HG03575 (cell line): Measurements from ENCODE around the gene KCNA5.

Source experiments
- ATAC-seq: cut with Tn5 transposase; IDR thresholded peaks from one replicate; pipeline ENCODE4 v1.9.1; 2021; ENCODE audit not compliant: unreplicated experiment, insufficient number of reproducible peaks, low FRiP score; ENCODE audit errors: extremely low read depth

Gene KCNA5

DNA sequence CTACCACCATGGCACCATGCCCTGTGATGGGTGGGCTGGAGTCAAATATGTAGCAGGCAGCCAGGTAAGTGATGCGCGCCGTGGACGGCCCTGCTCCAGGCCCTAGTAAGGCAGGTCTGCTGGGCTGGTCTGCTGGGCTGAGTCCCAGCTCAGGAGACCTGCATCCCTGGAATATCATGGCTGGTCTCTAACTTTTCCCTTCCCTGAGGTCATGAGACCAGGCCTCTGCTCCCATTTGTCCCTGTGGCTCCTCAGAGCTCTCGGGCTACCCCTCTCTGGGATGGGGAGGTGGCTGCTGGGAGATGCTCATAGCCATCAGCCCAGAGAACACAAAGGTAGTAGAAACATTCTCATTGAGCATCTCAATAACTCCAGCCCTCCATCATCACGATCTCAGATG is 19.8 kb upstream of the KCNA5 start:
- no peak for ATAC-seq

DNA sequence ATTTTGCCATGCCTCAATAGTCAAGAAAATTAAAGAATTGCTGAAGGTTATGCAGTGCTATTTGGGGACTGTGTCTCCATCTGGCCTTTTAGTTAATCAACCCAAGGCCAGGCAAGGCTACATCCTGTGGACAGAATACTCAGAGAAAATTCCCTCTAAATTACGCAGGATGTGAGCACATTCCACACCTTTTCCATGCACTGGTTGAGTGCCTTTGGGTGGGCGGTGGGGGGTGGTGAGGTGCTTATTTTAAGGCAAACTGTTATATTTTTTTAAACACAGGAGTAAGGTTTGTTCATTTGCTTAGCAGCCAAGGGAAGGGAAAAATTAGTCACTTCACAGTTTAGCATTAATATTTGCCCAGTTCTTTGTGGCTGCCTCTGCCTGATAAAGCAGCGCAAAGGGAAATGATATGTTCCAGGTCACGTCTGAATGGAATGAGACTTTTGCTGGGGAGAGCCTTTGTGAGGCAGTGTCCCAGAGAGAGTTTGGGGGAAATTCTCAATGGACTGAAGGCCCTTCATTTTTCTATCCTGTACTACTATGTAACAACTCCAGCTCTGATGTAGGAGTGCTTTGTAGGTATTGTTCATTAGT is 17.2 kb upstream of the KCNA5 start:
- no peak for ATAC-seq

DNA sequence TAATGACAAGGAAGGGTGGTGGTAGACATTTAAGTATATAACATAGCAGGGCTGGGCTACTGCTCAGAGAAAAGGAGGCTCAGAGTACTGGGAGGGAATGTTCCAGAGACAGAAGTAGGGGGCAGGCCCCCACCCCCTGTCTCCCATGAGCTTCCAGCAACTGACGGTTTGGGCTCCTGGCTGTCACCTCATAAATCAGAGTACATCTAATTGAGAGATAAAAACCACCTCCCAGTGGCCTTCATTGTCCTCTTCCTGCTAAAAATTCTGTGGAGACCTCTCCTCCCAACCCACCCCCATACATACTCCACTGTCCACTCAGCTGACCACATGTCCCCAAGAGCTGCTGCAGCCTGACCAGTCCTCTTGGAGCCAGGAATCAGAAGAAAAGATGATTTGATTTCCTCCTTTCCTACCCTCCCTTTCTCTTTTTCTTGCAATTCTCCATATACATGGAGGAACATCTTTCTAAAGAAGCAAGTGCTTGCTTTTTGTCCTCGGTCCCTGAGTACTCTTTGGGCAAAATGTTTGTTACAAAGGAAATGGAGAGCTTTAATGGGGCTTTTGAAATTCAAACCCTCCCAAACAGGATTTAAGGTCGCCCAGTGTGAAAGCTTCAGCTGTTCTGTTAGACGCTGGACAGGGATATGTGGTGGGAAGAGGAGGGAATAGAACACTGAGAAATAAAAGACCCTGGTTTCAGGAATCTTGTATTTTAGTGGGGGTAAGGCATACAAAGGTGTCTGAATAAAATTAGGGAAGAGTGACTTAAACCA is 16.4 kb upstream of the KCNA5 start:
- ATAC-seq, result no peak

DNA sequence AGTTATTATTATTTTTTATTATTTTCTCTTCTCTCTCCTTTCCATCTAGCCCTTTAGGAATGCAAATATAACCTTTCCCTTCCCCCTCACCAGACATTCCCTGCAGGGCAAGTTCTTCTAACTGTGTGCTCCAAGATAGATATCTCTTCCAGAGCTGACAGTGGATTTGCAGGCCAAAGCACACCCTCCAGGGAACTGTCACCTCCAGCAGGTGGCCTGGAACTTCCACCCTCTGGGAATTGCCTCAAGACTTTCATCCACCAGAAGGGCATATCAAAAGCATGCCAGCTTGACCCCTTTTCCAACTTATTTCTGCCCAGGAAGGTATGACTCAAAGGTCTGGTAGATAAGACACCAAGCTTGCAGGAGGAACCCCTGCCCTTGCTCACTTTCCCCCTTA is 13.6 kb upstream of the KCNA5 start:
- no peak for ATAC-seq

DNA sequence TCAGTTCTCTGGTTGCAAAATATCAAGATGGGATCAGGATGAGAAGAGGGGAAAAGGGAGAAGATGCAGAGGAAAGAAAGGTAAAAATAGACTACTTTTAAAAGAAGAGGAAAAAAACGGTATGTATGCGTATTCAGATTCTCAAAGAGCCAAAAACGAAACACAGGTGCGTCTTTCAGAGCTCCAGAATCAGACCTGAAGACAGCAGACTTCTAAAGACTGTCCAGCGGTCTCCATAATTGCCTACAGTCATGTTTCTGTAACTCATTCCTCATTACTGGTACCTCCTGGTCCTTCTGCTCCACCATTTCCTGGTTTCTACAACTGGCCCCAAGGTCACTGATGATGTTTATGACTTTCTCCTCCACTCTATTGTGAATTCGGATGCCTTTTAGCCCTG is 12.4 kb upstream of the KCNA5 start:
- ATAC-seq, result no peak

DNA sequence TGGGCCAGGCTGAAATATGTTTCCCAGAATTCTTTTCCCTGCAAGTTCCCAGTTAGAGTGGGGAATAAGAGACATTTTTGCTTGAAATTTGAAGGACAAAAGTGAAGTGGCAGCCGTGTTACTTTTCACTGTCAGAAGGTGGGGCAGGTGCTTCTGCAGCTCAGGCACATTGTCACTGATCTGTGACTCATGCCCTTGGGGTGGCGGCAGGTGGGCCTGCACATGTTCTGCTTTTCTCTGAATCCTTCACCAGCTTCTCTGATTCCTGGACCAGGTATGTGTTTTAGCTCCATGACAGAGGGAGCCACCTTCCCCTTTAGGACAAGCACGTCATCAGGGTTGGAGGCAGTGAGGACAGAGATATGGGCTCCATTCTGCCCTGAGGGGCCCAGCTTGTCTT is 11.7 kb upstream of the KCNA5 start:
- ATAC-seq, result no peak

DNA sequence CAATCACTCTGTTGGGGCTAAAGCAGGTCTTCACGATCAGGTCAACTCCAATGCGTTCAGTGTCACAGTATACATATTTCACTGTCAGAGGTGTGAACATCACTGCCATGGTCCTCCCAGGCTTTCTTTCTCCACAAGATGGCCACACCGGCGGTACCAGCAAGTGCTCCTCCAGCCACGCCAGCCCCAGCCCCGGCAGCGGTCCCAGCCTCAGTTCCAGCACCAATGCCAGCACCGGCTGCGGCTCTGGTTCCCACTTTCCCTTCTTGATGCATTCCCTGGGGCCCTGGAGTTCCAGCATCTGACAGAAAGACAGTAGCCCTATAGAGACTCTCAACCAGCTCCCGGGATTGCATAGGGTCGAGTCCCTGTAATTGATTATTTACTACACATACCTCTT is 10.9 kb upstream of the KCNA5 start:
- ATAC-seq, result no peak

DNA sequence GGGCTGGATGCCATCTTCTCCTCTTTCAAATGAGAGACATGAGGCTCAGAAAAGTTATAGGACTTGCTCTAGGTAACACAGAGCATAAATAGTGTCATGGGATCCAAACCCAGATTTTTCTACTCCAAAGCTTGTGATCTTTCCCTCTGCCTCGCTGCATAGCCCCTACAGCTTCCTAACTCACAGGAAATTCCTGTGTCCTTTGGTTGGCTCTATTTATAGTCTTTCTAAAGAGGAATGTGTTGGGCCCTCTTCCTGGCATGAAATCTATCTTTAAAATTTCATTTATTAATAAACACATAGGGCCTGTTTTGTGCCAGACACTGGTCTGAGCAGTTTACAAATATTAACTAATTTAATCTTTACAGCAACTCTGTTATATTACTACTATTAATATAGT is 9.8 kb upstream of the KCNA5 start:
- no peak for ATAC-seq

DNA sequence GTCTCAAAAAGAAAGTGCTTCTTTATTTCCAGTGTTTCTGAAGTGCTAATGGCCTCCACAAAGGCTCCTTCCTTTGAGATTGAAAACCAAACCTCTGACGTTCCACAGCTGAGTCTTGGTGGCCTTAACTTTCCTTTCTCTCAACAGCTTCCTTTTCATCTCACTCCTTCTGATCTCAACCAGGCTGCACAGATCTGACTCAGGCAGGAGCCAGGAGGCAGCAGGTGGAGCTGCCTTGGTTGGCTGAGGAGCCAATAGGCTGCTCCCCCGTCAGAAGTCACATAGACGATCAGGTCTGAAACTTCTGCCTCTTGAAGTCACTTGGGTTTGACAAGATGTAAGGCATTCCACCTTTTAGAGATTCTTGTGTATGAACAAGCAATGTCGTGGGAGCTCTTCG is 9.1 kb upstream of the KCNA5 start:
- no peak for ATAC-seq

DNA sequence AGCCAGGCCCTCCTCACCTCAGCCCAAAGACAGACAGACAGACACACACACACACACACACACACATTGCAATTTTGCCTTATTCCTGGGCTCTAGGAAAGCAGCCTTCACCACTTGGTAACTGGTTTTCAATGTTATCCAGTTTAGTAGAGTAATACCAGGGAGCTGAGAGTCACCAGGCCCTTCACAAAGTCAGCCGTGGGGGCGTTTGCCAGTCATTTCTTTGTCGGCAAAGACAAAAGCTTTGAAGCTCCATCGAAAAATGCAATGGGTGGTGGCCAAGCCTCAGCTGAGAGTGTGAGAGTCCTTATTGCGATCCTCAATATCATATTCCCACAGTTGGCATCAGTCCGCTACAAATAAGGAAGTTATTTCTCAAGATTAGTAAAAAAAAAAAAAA is 8.1 kb upstream of the KCNA5 start:
- ATAC-seq, result no peak

DNA sequence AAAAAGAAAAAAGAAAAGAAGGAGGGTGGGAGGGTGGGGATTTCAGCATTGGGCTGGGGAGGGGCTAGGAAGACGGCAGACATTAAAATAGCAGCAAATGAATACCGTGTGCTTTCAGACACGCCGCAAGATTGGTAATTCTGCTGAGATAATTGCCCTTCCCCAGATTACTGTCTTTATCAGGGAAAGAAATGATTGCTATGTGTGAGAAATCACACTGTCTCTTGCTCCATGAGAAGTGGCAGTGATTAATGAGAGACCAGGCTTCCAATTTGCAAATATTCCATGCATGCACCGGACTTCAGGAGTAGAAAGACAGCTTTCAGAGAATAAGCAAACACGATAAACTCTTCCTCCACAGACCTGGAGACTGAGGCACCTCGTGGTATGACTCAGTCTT is 7.6 kb upstream of the KCNA5 start:
- no peak for ATAC-seq

DNA sequence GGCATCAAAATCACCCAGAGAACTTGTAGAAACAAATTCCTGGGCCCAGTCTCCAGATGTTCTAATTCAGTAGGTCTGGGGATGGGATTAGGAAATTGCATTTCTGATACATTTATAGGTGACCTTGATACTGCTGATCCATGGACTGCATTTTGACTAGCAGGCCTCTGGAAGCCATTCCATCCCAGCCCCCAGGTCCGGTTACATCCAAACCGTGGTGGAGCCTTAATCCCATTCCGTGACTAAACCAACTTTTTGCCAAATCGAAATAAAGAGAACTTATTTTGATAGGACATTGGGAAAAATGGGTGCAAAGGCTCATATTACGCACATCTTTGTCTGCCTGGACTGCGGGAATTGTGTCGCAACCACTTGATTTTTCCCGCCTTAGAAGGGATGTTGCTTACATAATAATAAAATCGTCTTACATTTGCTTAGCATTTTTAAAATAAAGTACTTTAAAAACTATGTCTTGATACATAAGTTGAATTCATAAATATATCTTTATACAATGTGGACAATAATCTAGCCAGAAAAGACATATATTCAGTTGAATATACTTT is 5.8 kb upstream of the KCNA5 start:
- no peak for ATAC-seq

DNA sequence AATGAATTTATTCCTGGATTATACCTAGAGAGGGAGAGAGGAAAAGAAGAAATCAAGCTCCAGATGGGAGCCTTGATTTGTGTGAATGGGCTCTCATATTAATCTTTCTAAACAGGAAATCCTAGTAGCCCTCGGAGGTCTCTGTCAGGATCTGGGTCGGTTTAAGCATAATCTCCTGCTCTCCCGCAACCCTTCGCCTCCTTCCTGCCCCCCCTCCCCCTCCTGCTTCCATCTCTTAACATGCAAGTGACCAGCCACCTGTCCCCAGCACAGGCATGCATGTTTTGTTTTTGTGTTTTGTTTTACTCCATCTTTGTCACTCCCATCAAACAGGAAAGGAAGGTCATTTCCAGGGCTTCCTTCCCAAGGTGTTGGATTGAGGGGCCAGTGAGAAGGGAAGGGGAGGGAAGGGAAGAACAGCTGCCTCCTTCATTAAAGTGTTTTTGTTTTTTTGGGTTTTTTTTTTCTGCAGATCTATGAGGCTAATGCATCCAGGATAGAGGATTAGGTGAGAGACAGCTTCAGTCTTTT is 4.8 kb upstream of the KCNA5 start:
- no peak for ATAC-seq

DNA sequence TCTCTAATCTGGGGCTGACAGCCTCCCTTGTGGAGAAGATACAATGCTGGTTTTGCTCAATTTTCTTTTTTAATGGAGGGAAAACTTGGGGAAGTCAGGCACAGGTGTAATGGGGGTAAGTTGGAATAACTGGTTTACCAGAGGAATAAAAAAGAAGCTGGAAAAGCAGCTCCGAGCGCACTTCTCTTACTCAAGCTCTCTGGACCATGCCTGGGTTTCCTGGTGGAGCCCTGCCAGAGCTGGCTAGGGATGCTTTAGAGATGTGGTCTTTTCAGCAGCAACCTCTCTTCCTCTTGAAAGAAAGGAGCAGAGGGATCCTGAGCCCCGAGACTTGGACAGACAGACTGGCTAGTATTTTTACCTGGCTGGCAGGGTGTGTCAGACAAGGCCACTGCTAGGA is 3.9 kb upstream of the KCNA5 start:
- ATAC-seq, result no peak

DNA sequence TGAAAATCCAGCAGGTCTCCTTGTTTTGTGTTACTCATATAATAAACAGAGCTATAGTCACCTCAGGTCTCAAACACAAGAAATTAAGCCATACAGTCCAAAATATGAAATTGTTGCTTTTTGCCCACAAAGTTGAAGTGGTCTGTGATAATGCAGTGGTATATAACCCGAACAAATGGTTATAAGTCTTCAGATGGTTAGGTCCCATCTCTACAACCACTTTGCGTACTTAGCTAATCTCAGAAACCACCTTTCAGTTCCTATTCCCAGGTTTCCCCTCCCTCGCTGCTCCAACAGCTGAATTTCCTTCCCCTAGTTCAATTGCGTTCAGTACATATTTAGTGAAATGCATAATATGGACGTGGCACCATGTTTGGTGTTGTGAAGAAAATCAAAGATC is 3.3 kb upstream of the KCNA5 start:
- ATAC-seq, result no peak

DNA sequence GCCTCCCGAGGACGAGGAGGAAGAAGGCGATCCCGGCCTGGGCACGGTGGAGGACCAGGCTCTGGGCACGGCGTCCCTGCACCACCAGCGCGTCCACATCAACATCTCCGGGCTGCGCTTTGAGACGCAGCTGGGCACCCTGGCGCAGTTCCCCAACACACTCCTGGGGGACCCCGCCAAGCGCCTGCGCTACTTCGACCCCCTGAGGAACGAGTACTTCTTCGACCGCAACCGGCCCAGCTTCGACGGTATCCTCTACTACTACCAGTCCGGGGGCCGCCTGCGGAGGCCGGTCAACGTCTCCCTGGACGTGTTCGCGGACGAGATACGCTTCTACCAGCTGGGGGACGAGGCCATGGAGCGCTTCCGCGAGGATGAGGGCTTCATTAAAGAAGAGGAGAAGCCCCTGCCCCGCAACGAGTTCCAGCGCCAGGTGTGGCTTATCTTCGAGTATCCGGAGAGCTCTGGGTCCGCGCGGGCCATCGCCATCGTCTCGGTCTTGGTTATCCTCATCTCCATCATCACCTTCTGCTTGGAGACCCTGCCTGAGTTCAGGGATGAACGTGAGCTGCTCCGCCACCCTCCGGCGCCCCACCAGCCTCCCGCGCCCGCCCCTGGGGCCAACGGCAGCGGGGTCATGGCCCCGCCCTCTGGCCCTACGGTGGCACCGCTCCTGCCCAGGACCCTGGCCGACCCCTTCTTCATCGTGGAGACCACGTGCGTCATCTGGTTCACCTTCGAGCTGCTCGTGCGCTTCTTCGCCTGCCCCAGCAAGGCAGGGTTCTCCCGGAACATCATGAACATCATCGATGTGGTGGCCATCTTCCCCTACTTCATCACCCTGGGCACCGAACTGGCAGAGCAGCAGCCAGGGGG is 979 bp downstream of the KCNA5 start:
- no peak for ATAC-seq

DNA sequence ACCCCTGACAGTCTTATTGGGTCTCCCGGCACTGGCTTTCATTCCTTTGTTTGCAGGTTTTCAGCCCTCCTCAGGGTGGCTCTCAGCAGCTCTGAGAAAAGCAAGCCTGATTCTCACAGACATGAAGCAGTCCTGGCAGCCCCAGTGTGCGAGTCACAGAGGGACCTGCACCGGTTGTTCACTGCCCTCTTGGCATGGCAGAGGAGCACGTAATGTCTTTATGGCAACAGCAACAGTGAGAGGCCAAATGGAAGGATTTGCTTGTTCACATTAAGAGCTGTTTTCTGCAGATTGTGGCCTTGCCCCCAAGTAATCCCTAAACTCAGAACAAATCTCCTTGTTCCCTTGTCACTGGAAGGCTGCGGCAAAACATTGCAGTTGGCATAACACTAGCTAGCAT is 3.4 kb downstream of the KCNA5 start:
- ATAC-seq, result no peak

DNA sequence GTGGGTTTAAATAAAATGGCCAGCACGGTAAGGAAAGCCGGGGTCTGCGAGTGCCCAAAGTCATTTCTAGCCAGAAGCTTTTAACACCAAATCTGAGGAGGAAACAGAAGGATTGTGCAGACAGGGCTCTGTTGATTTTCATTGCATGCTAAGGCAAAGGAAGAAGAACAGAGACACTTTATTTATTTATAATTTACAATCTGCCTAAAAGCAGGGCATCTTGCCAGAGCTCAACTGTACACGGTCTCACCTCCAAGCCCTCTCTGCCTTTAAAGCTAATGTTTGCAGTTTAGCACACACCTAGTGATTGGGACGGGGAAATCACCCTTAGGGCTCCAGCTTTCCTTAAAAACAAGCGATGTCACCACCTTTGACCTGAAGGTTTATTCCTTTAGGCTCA is 4.0 kb downstream of the KCNA5 start:
- ATAC-seq, result no peak

DNA sequence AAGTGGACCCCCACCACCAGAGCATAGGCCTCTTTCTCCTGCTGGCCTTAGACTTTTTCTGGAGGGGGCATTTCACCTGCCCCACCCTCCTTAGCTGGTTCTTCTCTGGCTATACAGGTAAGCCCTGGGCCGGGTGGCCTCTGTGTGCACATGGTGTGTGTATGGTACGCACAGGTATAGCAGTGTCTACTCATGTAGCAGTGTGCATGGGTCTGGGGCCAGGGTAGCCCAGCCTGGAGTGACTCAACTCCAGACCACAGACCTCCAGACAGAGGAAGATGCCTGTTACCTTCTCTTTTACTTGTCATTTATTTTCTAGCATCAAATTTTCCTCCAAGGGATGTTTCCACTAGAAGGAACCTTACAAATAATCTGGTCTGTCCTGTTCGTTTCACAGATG is 6.9 kb downstream of the KCNA5 start:
- no peak for ATAC-seq

DNA sequence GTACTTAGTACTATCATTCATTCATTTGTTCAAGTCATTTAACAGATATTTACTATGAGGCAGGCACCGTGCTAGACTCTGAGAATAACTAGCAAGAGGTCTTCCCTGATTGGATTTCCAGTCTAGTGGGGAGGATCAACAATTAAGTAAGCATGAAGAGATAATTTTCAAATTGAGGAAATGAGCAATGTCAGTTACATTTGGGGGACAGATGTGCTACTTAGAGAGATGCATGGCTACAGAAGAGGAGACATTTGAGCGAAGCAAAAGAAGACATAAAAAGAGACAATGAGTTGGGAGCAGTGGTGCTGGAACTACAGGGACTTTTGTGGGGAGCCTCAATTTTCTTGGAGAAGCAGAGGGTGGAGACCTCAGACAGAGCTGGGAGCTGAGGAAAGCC is 7.7 kb downstream of the KCNA5 start:
- no peak for ATAC-seq
